HEK293 (cell line): ENCODE data around the gene OBSCN.

Source experiments
- SP2 ChIP-seq: fragments of 450-650 bp; formaldehyde crosslinking; IDR thresholded peaks from 2 replicates; pipeline ENCODE4 v1.5.1; 2016; ENCODE audit warnings: missing biosample characterization, missing genetic modification characterization
- ZBTB8A ChIP-seq: fragments of 450-650 bp; formaldehyde crosslinking; IDR thresholded peaks from 2 replicates; pipeline ENCODE4 v1.5.1; 2016; ENCODE audit warnings: missing biosample characterization, missing genetic modification characterization
- ZNF133 ChIP-seq: fragments of 450-650 bp; formaldehyde crosslinking; IDR thresholded peaks from 2 replicates; pipeline ENCODE4 v1.5.1; 2016; ENCODE audit warnings: missing biosample characterization, missing genetic modification characterization
- ZNF174 ChIP-seq: fragments of 450-650 bp; formaldehyde crosslinking; IDR thresholded peaks from 2 replicates; pipeline ENCODE4 v1.5.0; 2017; ENCODE audit warnings: missing biosample characterization, mild to moderate bottlenecking, missing genetic modification characterization
- ZNF23 ChIP-seq: fragments of 450-650 bp; formaldehyde crosslinking; IDR thresholded peaks from 2 replicates; pipeline ENCODE4 v1.5.1; 2016; ENCODE audit warnings: missing biosample characterization, missing genetic modification characterization, borderline replicate concordance
- ZNF311 ChIP-seq: fragments of 450-650 bp; formaldehyde crosslinking; IDR thresholded peaks from 2 replicates; pipeline ENCODE4 v1.5.1; 2017; ENCODE audit warnings: missing biosample characterization, missing genetic modification characterization, borderline replicate concordance
- ZNF335 ChIP-seq: fragments of 450-650 bp; formaldehyde crosslinking; conservative IDR thresholded peaks from 2 replicates; pipeline ENCODE4 v1.5.1; 2016; ENCODE audit warnings: missing biosample characterization, missing genetic modification characterization
- ZNF549 ChIP-seq: fragments of 450-650 bp; IDR thresholded peaks from 2 replicates; pipeline ENCODE4 v1.5.1; 2018; ENCODE audit warnings: missing biosample characterization, missing genetic modification characterization, mild to moderate bottlenecking, inconsistent platforms, moderate library complexity
- ZNF707 ChIP-seq: fragments of 450-650 bp; formaldehyde crosslinking; IDR thresholded peaks from 2 replicates; pipeline ENCODE4 v1.5.1; 2016; ENCODE audit warnings: missing biosample characterization, missing genetic modification characterization
- ZNF777 ChIP-seq: fragments of 450-650 bp; formaldehyde crosslinking; IDR thresholded peaks from 2 replicates; pipeline ENCODE4 v1.5.1; 2017; ENCODE audit warnings: missing biosample characterization, missing genetic modification characterization, borderline replicate concordance
- TF ChIP-seq, protein P1 (sequence below): fragments of 450-650 bp; formaldehyde crosslinking; conservative IDR thresholded peaks from 2 replicates; pipeline ENCODE4 v1.5.1; 2016; ENCODE audit warnings: low read depth, missing biosample characterization, missing genetic modification characterization
- TF ChIP-seq, protein P2 (sequence below): fragments of 450-650 bp; formaldehyde crosslinking; IDR thresholded peaks from 2 replicates; pipeline ENCODE4 v1.5.1; 2016; ENCODE audit warnings: missing biosample characterization, missing genetic modification characterization

GRCh38 chr1:228416217-228416933 is 208.5 kb downstream of the OBSCN start, which contains the start of gene TRIM17:
- no peak for TF ChIP-seq ZBTB8A
- no peak for TF ChIP-seq ZNF174 (tag by site-specific recombination)
- no peak for TF ChIP-seq ZNF311 (tag by site-specific recombination)
- TF ChIP-seq ZNF549 (tag by site-specific recombination) = no peak
- no peak for TF ChIP-seq ZNF23 (tag by site-specific recombination)
- no peak for TF ChIP-seq SP2 (tag by site-specific recombination)
- no peak for TF ChIP-seq ZNF777 (tag by site-specific recombination)
- no peak for TF ChIP-seq ZNF335
- TF ChIP-seq, protein P1, sequence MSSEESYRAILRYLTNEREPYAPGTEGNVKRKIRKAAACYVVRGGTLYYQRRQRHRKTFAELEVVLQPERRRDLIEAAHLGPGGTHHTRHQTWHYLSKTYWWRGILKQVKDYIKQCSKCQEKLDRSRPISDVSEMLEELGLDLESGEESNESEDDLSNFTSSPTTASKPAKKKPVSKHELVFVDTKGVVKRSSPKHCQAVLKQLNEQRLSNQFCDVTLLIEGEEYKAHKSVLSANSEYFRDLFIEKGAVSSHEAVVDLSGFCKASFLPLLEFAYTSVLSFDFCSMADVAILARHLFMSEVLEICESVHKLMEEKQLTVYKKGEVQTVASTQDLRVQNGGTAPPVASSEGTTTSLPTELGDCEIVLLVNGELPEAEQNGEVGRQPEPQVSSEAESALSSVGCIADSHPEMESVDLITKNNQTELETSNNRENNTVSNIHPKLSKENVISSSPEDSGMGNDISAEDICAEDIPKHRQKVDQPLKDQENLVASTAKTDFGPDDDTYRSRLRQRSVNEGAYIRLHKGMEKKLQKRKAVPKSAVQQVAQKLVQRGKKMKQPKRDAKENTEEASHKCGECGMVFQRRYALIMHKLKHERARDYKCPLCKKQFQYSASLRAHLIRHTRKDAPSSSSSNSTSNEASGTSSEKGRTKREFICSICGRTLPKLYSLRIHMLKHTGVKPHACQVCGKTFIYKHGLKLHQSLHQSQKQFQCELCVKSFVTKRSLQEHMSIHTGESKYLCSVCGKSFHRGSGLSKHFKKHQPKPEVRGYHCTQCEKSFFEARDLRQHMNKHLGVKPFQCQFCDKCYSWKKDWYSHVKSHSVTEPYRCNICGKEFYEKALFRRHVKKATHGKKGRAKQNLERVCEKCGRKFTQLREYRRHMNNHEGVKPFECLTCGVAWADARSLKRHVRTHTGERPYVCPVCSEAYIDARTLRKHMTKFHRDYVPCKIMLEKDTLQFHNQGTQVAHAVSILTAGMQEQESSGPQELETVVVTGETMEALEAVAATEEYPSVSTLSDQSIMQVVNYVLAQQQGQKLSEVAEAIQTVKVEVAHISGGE (tag by site-specific recombination) = no peak
- TF ChIP-seq, protein P2, sequence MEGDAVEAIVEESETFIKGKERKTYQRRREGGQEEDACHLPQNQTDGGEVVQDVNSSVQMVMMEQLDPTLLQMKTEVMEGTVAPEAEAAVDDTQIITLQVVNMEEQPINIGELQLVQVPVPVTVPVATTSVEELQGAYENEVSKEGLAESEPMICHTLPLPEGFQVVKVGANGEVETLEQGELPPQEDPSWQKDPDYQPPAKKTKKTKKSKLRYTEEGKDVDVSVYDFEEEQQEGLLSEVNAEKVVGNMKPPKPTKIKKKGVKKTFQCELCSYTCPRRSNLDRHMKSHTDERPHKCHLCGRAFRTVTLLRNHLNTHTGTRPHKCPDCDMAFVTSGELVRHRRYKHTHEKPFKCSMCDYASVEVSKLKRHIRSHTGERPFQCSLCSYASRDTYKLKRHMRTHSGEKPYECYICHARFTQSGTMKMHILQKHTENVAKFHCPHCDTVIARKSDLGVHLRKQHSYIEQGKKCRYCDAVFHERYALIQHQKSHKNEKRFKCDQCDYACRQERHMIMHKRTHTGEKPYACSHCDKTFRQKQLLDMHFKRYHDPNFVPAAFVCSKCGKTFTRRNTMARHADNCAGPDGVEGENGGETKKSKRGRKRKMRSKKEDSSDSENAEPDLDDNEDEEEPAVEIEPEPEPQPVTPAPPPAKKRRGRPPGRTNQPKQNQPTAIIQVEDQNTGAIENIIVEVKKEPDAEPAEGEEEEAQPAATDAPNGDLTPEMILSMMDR (tag by site-specific recombination) = no peak
- TF ChIP-seq ZNF707 (tag by site-specific recombination) = no peak
- no peak for TF ChIP-seq ZNF133 (tag by site-specific recombination)
